SK-N-MC (cell line): ENCODE data around the gene DIO3.

ENCODE experiments used
- EZH2 ChIP-seq: fragments of 200-600 bp; sonication (generic); IDR thresholded peaks from one replicate; pipeline ENCODE4 v1.6.1; 2017; ENCODE audit warnings: antibody characterized with exemption
- POLR2AphosphoS5 ChIP-seq: IDR thresholded peaks from 2 replicates; pipeline ENCODE4 v1.6.1; 2012; ENCODE audit warnings: mild to moderate bottlenecking, low read depth, low read length, borderline replicate concordance

- TF ChIP-seq EZH2 (no peak), POLR2AphosphoS5 (no peak)
These were observed 30.3 kb downstream of the DIO3 start for GRCh38 chr14:101591582-101591981.
